Lung (tissue), 12 donors: ENCODE data around the gene LDB2. TPM values are rescaled to one million over a fixed set of nuclear protein-coding genes. Genes with fewer than 3 reads are reported as not detected.

Experiments used
- ATAC-seq: fragments of 200-7000 bp; cut with Tn5 transposase; one replicate; pipeline ENCODE4 v1.9.1; 2020; ENCODE audit warnings: moderate number of reproducible peaks; ENCODE audit not compliant: insufficient read depth, low FRiP score
- DNase-seq, 3 donors: peaks; one replicate each; pipeline ENCODE4 v3.0.0-alpha.2; 2013 to 2017
- H3K27ac ChIP-seq, 2 donors: one replicate each; pipeline ENCODE4 v1.5.1; 2013; ENCODE audit warnings: mild to moderate bottlenecking in 2 of 2, moderate library complexity in 2 of 2, control low read depth in 1 of 2, inconsistent platforms in 1 of 2, low read depth in 1 of 2, low read length in 1 of 2
- H3K27me3 ChIP-seq, 3 donors: one replicate each; pipeline ENCODE4 v1.5.1; 2013; ENCODE audit warnings: low read length in 2 of 3; ENCODE audit not compliant: control insufficient read depth in 3 of 3, insufficient read depth in 3 of 3
- H3K36me3 ChIP-seq, 4 donors: one replicate each; pipeline ENCODE4 v1.5.1; 2013; ENCODE audit warnings: low read length in 4 of 4, mild to moderate bottlenecking in 1 of 4, moderate library complexity in 1 of 4; ENCODE audit not compliant: control insufficient read depth in 4 of 4, insufficient read depth in 4 of 4
- H3K4me1 ChIP-seq, 5 donors: one replicate each; pipeline ENCODE4 v1.5.1; 2013; ENCODE audit warnings: low read length in 5 of 5, mild to moderate bottlenecking in 2 of 5, moderate library complexity in 1 of 5; ENCODE audit not compliant: control insufficient read depth in 5 of 5, insufficient read depth in 5 of 5
- H3K4me3 ChIP-seq: one replicate; pipeline ENCODE4 v1.5.1; 2013; ENCODE audit warnings: mild to moderate bottlenecking, control low read depth, moderate library complexity
- H3K9ac ChIP-seq, 2 donors: one replicate each; pipeline ENCODE4 v1.5.1; 2013; ENCODE audit warnings: low read length in 2 of 2, control low read depth in 1 of 2; ENCODE audit not compliant: insufficient read depth in 1 of 2
- H3K9me3 ChIP-seq, 4 donors: one replicate each; pipeline ENCODE4 v1.5.1; 2013; ENCODE audit warnings: low read length in 3 of 4, mild to moderate bottlenecking in 1 of 4, moderate library complexity in 1 of 4; ENCODE audit not compliant: control insufficient read depth in 4 of 4, insufficient read depth in 3 of 4
- WGBS, 2 donors: extraction: QIAGEN DNeasy Blood & Tissue Kit; methylation state at CpG; one replicate each; pipeline ENCODE4 v1.1.7; 2013; 5-methylcytosine and 5-hydroxymethylcytosine counted together
- polyA plus RNA-seq, 2 donors: library from polyadenylated mRNA; stranded (reverse); fragments of 200-250 nt; gene quantifications; one replicate each; pipeline ENCODE4 v1.2.1, GENCODE V29; 2013
- total RNA-seq, 2 donors: library from RNA; depleted of rRNA in 1 of 2; stranded (reverse); fragments of >200 nt in 1 of 2; gene quantifications; one replicate each; pipeline ENCODE4 v1.2.1, GENCODE V29; 2014 to 2021
- TF ChIP-seq, protein P1 (sequence below): IDR thresholded peaks from 2 replicates; pipeline ENCODE4 v1.5.1; 2012; ENCODE audit warnings: mild to moderate bottlenecking; ENCODE audit errors: control extremely low read depth, extremely low read depth
- donor health status: control.
- donor health status: control.
- donor health status: Bipolar disorder and iron deficiency.
- donor health status: healthy.
- donor health status: DM: yes; HTN: yes; CAD: no.

Gene LDB2
- total and polyA plus RNA-seq, 4 donors: 18.1 to 147 (median 46.1) TPM

DNA sequence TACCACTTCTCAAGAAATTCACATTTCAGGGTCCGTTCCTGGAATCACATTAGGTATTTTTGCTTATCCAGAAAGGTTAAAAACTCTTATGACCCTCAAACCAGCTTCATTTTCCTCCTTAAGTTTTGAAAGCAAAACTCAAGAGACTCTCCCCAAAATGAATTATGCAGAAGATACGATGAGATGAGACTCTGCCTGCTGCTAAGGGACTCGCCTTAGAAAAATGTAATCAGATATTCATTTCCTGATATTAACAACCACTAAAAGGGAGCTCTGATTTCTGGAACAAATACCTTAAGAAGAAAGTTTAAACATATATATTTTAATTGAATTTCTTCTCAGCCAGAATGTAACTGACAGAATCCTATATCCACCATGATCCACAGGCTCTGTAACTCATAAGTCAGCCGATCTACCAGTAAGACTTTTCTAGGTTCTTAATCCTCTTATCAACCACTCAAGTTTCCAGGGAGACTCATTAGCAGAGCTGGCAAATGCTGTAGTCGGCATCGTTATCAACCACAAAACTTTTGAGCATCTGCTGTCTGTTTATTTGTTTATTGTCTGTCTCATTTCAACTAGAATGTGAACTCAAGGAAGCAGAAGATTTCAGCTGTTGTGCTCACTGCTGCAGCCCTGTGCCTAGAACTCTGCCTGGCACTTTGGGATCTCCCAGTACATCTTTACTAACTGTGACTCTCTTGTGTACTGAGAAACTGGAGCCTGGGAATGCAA is 112.5 kb downstream of the LDB2 start:
- H3K4me3 ChIP-seq: no peak overlapping the region
- H3K27ac ChIP-seq: no peak overlapping the region
- peak in 2 of 3 donors; percentile 29 to 54 for DNase-seq
- peaks cover 4 to 32% (median 6%) of the 10 kb centered on the region in 5 donors for H3K4me1 ChIP-seq
- TF ChIP-seq, protein P1, sequence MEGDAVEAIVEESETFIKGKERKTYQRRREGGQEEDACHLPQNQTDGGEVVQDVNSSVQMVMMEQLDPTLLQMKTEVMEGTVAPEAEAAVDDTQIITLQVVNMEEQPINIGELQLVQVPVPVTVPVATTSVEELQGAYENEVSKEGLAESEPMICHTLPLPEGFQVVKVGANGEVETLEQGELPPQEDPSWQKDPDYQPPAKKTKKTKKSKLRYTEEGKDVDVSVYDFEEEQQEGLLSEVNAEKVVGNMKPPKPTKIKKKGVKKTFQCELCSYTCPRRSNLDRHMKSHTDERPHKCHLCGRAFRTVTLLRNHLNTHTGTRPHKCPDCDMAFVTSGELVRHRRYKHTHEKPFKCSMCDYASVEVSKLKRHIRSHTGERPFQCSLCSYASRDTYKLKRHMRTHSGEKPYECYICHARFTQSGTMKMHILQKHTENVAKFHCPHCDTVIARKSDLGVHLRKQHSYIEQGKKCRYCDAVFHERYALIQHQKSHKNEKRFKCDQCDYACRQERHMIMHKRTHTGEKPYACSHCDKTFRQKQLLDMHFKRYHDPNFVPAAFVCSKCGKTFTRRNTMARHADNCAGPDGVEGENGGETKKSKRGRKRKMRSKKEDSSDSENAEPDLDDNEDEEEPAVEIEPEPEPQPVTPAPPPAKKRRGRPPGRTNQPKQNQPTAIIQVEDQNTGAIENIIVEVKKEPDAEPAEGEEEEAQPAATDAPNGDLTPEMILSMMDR: no peak
- H3K9ac ChIP-seq: peak overlapping the region in 1 of 2 donors; percentile 15
- WGBS, 2 donors: 50 to 64% methylated on average over 6 of the region's 6 CpGs
- no peaks in the 10 kb centered on the region for H3K9me3 ChIP-seq
- ATAC-seq: no peak
- H3K27me3 ChIP-seq: no peaks in the 10 kb centered on the region
- H3K36me3 ChIP-seq: no peaks in the 10 kb centered on the region

DNA sequence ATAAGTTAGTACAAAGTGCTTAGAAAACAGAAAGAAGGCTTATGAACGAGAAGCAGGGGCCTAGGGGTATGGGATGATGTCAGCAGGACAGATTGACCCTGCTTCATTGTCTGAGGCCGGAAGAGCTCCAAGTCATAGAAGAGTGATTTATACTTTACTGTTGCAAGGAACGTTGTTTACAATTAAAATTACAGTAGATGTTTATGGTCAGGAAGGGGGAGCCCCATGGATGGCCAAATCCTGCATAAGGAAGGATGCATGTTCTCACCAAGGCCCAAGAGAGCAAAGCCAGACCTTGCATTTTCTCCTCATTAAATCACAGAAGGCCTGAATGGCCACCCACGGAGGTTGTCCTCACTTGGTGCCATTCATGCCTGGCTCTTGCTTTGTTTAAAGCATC is 115.3 kb downstream of the LDB2 start:
- no peaks in the 10 kb centered on the region for H3K27me3 ChIP-seq
- H3K9me3 ChIP-seq: no peaks in the 10 kb centered on the region
- ATAC-seq: no peak
- H3K27ac ChIP-seq: no peak overlapping the region
- TF ChIP-seq, protein P1: no peak
- H3K9ac ChIP-seq: no peak overlapping the region
- H3K4me1 ChIP-seq: peaks cover 0 to 25% (median 8%) of the 10 kb centered on the region in 5 donors
- H3K36me3 ChIP-seq: no peaks in the 10 kb centered on the region
- H3K4me3 ChIP-seq: no peak overlapping the region
- WGBS, 2 donors: 57 to 71% methylated on average over 4 of the region's 4 CpGs
- peak; percentile 39 to 79 (median 62) for DNase-seq

GRCh38 chr4:16779028-16779675 is 119.3 kb downstream of the LDB2 start:
- 81 to 87% methylated on average over 10 of the region's 10 CpGs for WGBS, 2 donors
- DNase-seq (no peak), ATAC-seq (no peak)
- peaks cover 0 to 11% (median 6%) of the 10 kb centered on the region in 5 donors for H3K4me1 ChIP-seq
- TF ChIP-seq, protein P1: no peak
- no peaks in the 10 kb centered on the region for H3K27me3 ChIP-seq
- no peak overlapping the region for H3K9ac ChIP-seq
- no peak overlapping the region for H3K4me3 ChIP-seq
- no peak overlapping the region for H3K27ac ChIP-seq
- H3K36me3 ChIP-seq: no peaks in the 10 kb centered on the region
- H3K9me3 ChIP-seq: no peaks in the 10 kb centered on the region
